MM.1S (cell line): ENCODE data around the gene SYNPO2.

Experiments
- DNase-seq: peaks from one replicate; pipeline ENCODE4 v3.0.0-alpha.2; 2015
- H2AFZ ChIP-seq: fragments of 300-600 bp; sonication (generic); 2 replicates; pipeline ENCODE4 v1.6.0; 2016; ENCODE audit warnings: antibody characterized with exemption, low read length
- H3F3A ChIP-seq: fragments of 300-600 bp; sonication (generic); 2 replicates; pipeline ENCODE4 v1.6.1; 2016; ENCODE audit warnings: mild to moderate bottlenecking, antibody characterized with exemption, low read length, moderate library complexity, mixed read lengths; ENCODE audit not compliant: insufficient read depth
- H3K27ac ChIP-seq: fragments of 300-600 bp; sonication (generic); 2 replicates; pipeline ENCODE4 v1.5.1; 2016; ENCODE audit warnings: mild to moderate bottlenecking, low read length
- H3K27me3 ChIP-seq: fragments of 300-600 bp; sonication (generic); replicated peaks from 2 replicates; pipeline ENCODE4 v1.6.0; 2016; ENCODE audit warnings: low read length; ENCODE audit not compliant: insufficient read depth
- H3K36me3 ChIP-seq: fragments of 300-600 bp; sonication (generic); replicated peaks from 2 replicates; pipeline ENCODE4 v1.6.1; 2016; ENCODE audit warnings: mild to moderate bottlenecking, low read length, mixed read lengths; ENCODE audit not compliant: insufficient read depth
- H3K4me1 ChIP-seq: fragments of 300-600 bp; sonication (generic); 2 replicates; pipeline ENCODE4 v1.6.1; 2016; ENCODE audit warnings: low read length, mixed read lengths
- H3K4me2 ChIP-seq: fragments of 300-600 bp; sonication (generic); 2 replicates; pipeline ENCODE4 v1.6.0; 2016; ENCODE audit warnings: low read depth, low read length
- H3K4me3 ChIP-seq: fragments of 300-600 bp; sonication (generic); 2 replicates; pipeline ENCODE4 v1.5.1; 2016; ENCODE audit warnings: low read length, mixed read lengths
- H3K79me2 ChIP-seq: fragments of 300-600 bp; sonication (generic); 2 replicates; pipeline ENCODE4 v1.6.1; 2016; ENCODE audit warnings: mixed run types, low read length, mixed read lengths
- H3K9ac ChIP-seq: fragments of 300-600 bp; sonication (generic); 2 replicates; pipeline ENCODE4 v1.6.1; 2016; ENCODE audit warnings: low read length, mixed read lengths
- H3K9me2 ChIP-seq: fragments of 300-600 bp; sonication (generic); replicated peaks from 2 replicates; pipeline ENCODE4 v1.6.1; 2016; ENCODE audit warnings: mild to moderate bottlenecking, low read length, mixed read lengths; ENCODE audit not compliant: insufficient read depth
- H3K9me3 ChIP-seq: fragments of 300-600 bp; sonication (generic); replicated peaks from 2 replicates; pipeline ENCODE4 v1.6.1; 2016; ENCODE audit warnings: mild to moderate bottlenecking, low read length, mixed read lengths; ENCODE audit not compliant: insufficient read depth
- H4K20me1 ChIP-seq: fragments of 300-600 bp; sonication (generic); 2 replicates; pipeline ENCODE4 v1.6.1; 2016; ENCODE audit warnings: mild to moderate bottlenecking, low read length, moderate library complexity, mixed read lengths; ENCODE audit not compliant: insufficient read depth
- EZH2 ChIP-seq: fragments of 300-600 bp; sonication (generic); optimal IDR thresholded peaks from 2 replicates; pipeline ENCODE3; 2017; ENCODE audit warnings: low read depth, mild to moderate bottlenecking, antibody characterized with exemption, low read length, mixed read lengths
- EZH2phosphoT487 ChIP-seq: fragments of 300-600 bp; sonication (generic); IDR thresholded peaks from 2 replicates; pipeline ENCODE4 v1.6.1; 2018; ENCODE audit warnings: antibody characterized with exemption, low read length
- TF ChIP-seq, protein P1 (sequence below): fragments of 300-600 bp; sonication (generic); IDR thresholded peaks from 2 replicates; pipeline ENCODE4 v1.5.1; 2016; ENCODE audit warnings: antibody characterized with exemption, low read length, mixed read lengths

SYNPO2 gene

DNA sequence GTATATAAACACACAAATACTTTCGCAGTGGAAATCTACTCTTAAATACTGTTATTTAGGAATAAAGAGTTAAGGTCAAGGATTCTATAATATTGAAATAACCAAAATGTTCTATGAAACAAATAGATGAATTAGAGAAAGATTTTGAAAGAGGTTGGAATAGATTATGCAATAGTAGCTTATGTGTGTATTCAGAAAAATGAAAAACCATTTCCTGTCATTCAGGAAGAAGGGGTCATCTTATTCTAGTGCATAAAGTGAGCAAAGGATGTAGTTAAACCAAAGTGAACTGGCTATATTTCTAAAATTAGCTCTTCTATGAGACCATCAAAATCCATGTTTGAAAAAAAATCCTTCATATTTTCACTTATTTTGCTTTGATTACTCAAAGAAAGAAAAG lies 217.0 kb downstream of the SYNPO2 start:
- Histone ChIP-seq H3K4me1 (no peaks in the 10 kb centered on the region), H3K79me2 (no peaks in the 10 kb centered on the region), H3K9me2 (no peaks in the 10 kb centered on the region), H3K9me3 (no peaks in the 10 kb centered on the region), H3K36me3 (no peaks in the 10 kb centered on the region), H3K27me3 (no peaks in the 10 kb centered on the region), H2AFZ (no peak overlapping the region), H3F3A (no peaks in the 10 kb centered on the region), H3K4me2 (no peak overlapping the region), H3K4me3 (no peak overlapping the region), H3K9ac (no peak overlapping the region), H4K20me1 (no peaks in the 10 kb centered on the region), H3K27ac (no peak overlapping the region)
- no peak for DNase-seq
- TF ChIP-seq EZH2 = no peak
- TF ChIP-seq, protein P1, sequence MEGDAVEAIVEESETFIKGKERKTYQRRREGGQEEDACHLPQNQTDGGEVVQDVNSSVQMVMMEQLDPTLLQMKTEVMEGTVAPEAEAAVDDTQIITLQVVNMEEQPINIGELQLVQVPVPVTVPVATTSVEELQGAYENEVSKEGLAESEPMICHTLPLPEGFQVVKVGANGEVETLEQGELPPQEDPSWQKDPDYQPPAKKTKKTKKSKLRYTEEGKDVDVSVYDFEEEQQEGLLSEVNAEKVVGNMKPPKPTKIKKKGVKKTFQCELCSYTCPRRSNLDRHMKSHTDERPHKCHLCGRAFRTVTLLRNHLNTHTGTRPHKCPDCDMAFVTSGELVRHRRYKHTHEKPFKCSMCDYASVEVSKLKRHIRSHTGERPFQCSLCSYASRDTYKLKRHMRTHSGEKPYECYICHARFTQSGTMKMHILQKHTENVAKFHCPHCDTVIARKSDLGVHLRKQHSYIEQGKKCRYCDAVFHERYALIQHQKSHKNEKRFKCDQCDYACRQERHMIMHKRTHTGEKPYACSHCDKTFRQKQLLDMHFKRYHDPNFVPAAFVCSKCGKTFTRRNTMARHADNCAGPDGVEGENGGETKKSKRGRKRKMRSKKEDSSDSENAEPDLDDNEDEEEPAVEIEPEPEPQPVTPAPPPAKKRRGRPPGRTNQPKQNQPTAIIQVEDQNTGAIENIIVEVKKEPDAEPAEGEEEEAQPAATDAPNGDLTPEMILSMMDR = no peak
- no peak for TF ChIP-seq EZH2phosphoT487

DNA sequence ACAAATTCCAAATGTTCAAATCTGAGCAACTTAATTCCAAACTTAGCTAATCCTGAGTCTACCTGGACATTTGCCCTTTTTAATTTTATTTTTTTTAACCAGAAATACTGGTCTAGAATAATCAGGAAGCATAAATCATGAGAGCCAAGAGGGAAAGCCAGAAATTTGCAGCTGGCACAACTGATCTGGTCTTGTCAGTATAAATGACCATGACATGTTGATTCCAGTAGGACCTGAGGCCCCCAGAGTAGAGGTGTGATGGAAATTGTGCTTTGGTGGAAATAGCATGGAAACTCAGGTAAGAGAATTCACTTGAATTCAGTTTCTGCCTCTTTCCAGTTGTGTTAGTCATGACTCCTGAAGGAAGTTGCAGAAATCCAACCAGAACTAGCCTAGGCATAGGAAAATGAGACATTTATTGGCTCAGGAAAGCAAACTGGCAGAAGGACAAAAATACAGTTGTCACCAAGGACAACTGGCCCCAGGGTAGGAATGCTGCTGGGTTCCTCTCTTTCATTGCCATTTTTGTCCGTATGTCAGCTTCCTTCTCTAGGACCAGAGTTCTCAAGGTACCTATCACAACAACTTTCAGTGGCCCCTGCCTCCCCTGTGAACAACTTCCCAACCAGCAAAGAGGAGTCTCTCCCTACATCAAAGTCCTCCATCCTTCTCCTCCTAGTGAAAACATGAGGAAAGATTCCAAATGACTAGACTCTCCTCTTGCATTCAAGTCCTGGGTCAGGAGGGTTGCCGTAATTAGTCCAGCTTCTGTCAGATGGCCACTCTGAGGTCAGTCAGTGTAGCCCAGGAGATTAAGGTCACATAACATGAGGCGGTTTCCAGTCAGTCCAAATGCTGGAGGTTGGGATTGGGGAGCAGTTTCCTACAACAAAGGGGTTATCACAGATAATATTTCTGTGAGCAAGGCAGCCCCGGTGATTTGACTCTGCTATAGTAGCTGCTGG lies 217.7 kb downstream of the SYNPO2 start:
- Histone ChIP-seq H3K4me3 (no peak overlapping the region), H3K4me1 (no peaks in the 10 kb centered on the region), H2AFZ (no peak overlapping the region), H3K27ac (no peak overlapping the region), H3K9ac (no peak overlapping the region), H3K79me2 (no peaks in the 10 kb centered on the region), H4K20me1 (no peaks in the 10 kb centered on the region), H3K36me3 (no peaks in the 10 kb centered on the region), H3K27me3 (no peaks in the 10 kb centered on the region), H3F3A (no peaks in the 10 kb centered on the region), H3K9me3 (no peaks in the 10 kb centered on the region), H3K9me2 (no peaks in the 10 kb centered on the region), H3K4me2 (no peak overlapping the region)
- TF ChIP-seq, protein P1 = no peak
- TF ChIP-seq EZH2 (no peak), EZH2phosphoT487 (no peak)
- no peak for DNase-seq

DNA sequence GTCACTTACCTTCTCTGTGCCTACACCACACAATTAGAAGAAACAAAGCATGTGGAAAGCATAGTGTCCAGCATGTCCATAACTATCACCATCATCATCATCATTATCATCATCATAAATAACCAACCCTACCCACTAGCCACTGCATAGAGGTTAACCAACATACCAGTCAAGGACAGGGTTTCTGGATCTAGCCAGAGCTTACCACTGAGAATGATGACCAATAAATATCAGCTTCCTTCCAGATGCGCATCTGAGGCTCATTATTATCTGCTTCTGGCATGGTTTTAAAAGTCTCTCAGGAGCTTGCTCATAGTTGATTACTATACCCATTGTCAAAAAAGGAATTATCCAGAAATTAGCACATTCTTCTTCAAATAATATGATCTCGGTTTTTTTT lies 221.5 kb downstream of the SYNPO2 start:
- 0 out of 2 replicates have a peak, but pooled peaks cover 6% of the 10 kb centered on the region for H3K4me1 ChIP-seq

More for the DNA sequence above, 221.5 kb downstream of the SYNPO2 start:
- no peak for DNase-seq
- no peaks in the 10 kb centered on the region for H3K27me3 ChIP-seq
- H3K9me3 ChIP-seq = no peaks in the 10 kb centered on the region
- H3K4me2 ChIP-seq = no peak overlapping the region
- no peaks in the 10 kb centered on the region for H3K36me3 ChIP-seq
- TF ChIP-seq EZH2 (no peak), EZH2phosphoT487 (no peak)
- TF ChIP-seq, protein P1 = no peak
- H3K9me2 ChIP-seq = no peaks in the 10 kb centered on the region
- no peaks in the 10 kb centered on the region for H4K20me1 ChIP-seq
- H2AFZ ChIP-seq = no peak overlapping the region
- no peaks in the 10 kb centered on the region for H3K79me2 ChIP-seq
- H3K9ac ChIP-seq = no peak overlapping the region
- H3K27ac ChIP-seq = no peak overlapping the region
- H3F3A ChIP-seq = no peaks in the 10 kb centered on the region
- no peak overlapping the region for H3K4me3 ChIP-seq
